ENCODE measurements around the gene DLG1. TPM values are rescaled to one million over a fixed set of nuclear protein-coding genes. Genes with fewer than 3 reads are reported as not detected.

Gene DLG1
- total RNA-seq, 6 donors from 2014 or later, result 49.3 to 102 (median 63.2) TPM

GRCh38 chr3:197188963-197189362 lies 109.4 kb downstream of the DLG1 start:
- peaks cover 0 to 5% (median 0%) of the 10 kb centered on the region in 4 donors for H3K36me3 ChIP-seq
- no peak overlapping the region for H3K27ac ChIP-seq
- TF ChIP-seq POLR2A (IDR thresholded peaks at IDR 0.05) (no peak), POLR2AphosphoS5 (IDR thresholded peaks at IDR 0.05) (no peak)
- TF ChIP-seq, protein P1, sequence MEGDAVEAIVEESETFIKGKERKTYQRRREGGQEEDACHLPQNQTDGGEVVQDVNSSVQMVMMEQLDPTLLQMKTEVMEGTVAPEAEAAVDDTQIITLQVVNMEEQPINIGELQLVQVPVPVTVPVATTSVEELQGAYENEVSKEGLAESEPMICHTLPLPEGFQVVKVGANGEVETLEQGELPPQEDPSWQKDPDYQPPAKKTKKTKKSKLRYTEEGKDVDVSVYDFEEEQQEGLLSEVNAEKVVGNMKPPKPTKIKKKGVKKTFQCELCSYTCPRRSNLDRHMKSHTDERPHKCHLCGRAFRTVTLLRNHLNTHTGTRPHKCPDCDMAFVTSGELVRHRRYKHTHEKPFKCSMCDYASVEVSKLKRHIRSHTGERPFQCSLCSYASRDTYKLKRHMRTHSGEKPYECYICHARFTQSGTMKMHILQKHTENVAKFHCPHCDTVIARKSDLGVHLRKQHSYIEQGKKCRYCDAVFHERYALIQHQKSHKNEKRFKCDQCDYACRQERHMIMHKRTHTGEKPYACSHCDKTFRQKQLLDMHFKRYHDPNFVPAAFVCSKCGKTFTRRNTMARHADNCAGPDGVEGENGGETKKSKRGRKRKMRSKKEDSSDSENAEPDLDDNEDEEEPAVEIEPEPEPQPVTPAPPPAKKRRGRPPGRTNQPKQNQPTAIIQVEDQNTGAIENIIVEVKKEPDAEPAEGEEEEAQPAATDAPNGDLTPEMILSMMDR (IDR thresholded peaks at IDR 0.05), result no peak
- ATAC-seq (ENCODE audit: low FRiP score in 2 of 2) (no peak), DNase-seq (no peak)
- WGBS, 2 donors, result 70 to 71% methylated on average over 3 of the region's 3 CpGs
- no peak overlapping the region for H3K4me3 ChIP-seq
- H3K9me3 ChIP-seq, result no peaks in the 10 kb centered on the region
- H3K4me1 ChIP-seq, result peaks cover 0 to 2% (median 0%) of the 10 kb centered on the region in 4 donors
- no peaks in the 10 kb centered on the region for H3K27me3 ChIP-seq

- DNase-seq (no peak), ATAC-seq (ENCODE audit: low FRiP score in 2 of 2) (peak; percentile 76 to 85)
- Histone ChIP-seq H3K27ac (no peak overlapping the region), H3K4me3 (no peak overlapping the region), H3K4me1 (peaks cover 0 to 2% (median 1%) of the 10 kb centered on the region in 4 donors), H3K9me3 (no peaks in the 10 kb centered on the region), H3K36me3 (peaks cover 0 to 2% (median 0%) of the 10 kb centered on the region in 4 donors), H3K27me3 (no peaks in the 10 kb centered on the region)
- WGBS, 2 donors, result 87 to 90% methylated on average over 1 of the region's 1 CpG
- TF ChIP-seq, protein P1 (IDR thresholded peaks at IDR 0.05), result peak; percentile 43 to 73 (median 64)
- TF ChIP-seq POLR2AphosphoS5 (IDR thresholded peaks at IDR 0.05), result no peak
These were observed 111.4 kb downstream of the DLG1 start for GRCh38 chr3:197186887-197187588.

DNA sequence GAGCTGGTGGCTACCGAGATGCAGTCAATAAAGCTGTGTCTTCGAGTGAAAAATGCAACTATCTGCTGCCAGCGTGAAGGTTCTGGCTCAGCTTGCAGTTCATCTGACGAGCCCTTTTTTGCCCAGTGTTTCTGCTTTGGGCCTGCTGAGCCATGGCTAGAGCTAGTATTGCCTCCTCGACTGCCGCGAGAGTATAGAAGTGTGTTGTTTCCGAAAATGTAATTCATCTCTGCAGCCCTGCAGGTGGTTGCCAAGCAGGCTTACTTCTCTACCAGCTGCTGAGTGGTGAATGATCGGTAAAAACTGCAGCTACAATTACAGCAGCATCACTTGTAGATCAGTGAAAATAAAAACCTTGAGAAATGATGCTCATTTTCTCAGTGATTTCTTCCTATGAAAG lies 114.8 kb downstream of the DLG1 start:
- WGBS, 2 donors, result 89 to 92% methylated on average over 9 of the region's 9 CpGs
- Histone ChIP-seq H3K9me3 (no peaks in the 10 kb centered on the region), H3K4me3 (no peak overlapping the region), H3K36me3 (no peaks in the 10 kb centered on the region), H3K4me1 (peaks cover 0 to 7% (median 0%) of the 10 kb centered on the region in 4 donors), H3K27ac (no peak overlapping the region), H3K27me3 (no peaks in the 10 kb centered on the region)
- DNase-seq (no peak), ATAC-seq (ENCODE audit: low FRiP score in 2 of 2) (no peak)
- TF ChIP-seq POLR2A (IDR thresholded peaks at IDR 0.05) (no peak), POLR2AphosphoS5 (IDR thresholded peaks at IDR 0.05) (no peak), EP300 (IDR thresholded peaks at IDR 0.05) (no peak)
- TF ChIP-seq, protein P1 (IDR thresholded peaks at IDR 0.05), result no peak

- Histone ChIP-seq H3K4me1 (peaks cover 0 to 7% (median 0%) of the 10 kb centered on the region in 4 donors), H3K9me3 (no peaks in the 10 kb centered on the region), H3K4me3 (no peak overlapping the region), H3K36me3 (no peaks in the 10 kb centered on the region), H3K27ac (no peak overlapping the region), H3K27me3 (no peaks in the 10 kb centered on the region)
- ATAC-seq (ENCODE audit: low FRiP score in 2 of 2), result peak in 1 of 2 donors; percentile 87
- WGBS, 2 donors, result 56 to 60% methylated on average over 6 of the region's 6 CpGs
- TF ChIP-seq EP300 (IDR thresholded peaks at IDR 0.05) (no peak), POLR2A (IDR thresholded peaks at IDR 0.05) (no peak), POLR2AphosphoS5 (IDR thresholded peaks at IDR 0.05) (no peak)
- TF ChIP-seq, protein P1 (IDR thresholded peaks at IDR 0.05), result no peak
- DNase-seq, result peak in 1 of 2 donors; percentile 68
These were observed 116.7 kb downstream of the DLG1 start for GRCh38 chr3:197181741-197182140.

DNA sequence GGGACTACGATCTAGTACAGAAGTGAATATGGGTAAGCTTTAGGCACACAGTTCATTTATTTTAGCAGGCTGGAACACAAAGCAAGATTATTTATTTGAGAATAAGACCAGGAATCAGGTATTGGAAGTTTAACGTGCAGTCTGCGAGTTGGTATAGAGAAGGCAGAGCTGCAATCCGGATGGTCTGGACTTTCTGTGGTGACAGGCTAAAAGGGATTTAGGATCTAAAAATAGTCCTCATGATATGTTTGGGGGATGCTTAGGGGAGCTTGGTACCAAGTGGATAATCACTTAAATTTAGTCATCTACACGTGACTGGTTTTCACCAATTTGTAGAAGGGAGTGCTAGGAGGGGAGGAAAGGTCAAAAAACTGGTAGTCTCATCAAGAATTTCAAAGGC lies 119.4 kb downstream of the DLG1 start:
- Histone ChIP-seq H3K9me3 (no peaks in the 10 kb centered on the region), H3K4me1 (peaks cover 0 to 16% (median 0%) of the 10 kb centered on the region in 4 donors), H3K27ac (no peak overlapping the region), H3K36me3 (no peaks in the 10 kb centered on the region), H3K4me3 (no peak overlapping the region), H3K27me3 (no peaks in the 10 kb centered on the region)
- 94 to 98% methylated on average over 5 of the region's 5 CpGs for WGBS, 2 donors
- no peak for DNase-seq
- TF ChIP-seq POLR2A (IDR thresholded peaks at IDR 0.05) (no peak), EP300 (IDR thresholded peaks at IDR 0.05) (no peak), POLR2AphosphoS5 (IDR thresholded peaks at IDR 0.05) (no peak)
- TF ChIP-seq, protein P1 (IDR thresholded peaks at IDR 0.05), result no peak
- no peak for ATAC-seq (ENCODE audit: low FRiP score in 2 of 2)
